Dermis blood vessel endothelial cell (primary cell): Measurements from ENCODE around the gene ECM2. TPM values are rescaled to one million over a fixed set of nuclear protein-coding genes. Genes with fewer than 3 reads are reported as not detected.

ENCODE experiments used
- DNase-seq: peaks from one replicate; pipeline ENCODE4 v3.0.0; 2010
- total RNA-seq: library from RNA; depleted of rRNA; stranded (reverse); fragments of >200 nt; gene quantifications from 2 replicates; pipeline ENCODE4 v1.2.3, GENCODE V29; 2014

ECM2 gene
- total RNA-seq, 1 donor from 2014 or later, result not detected

GRCh38 chr9:92463387-92463786 lies 72.4 kb downstream of the ECM2 start:
- no peak for DNase-seq

GRCh38 chr9:92457576-92457975 lies 78.2 kb downstream of the ECM2 start:
- DNase-seq, result no peak

GRCh38 chr9:92455217-92455616 lies 80.6 kb downstream of the ECM2 start:
- DNase-seq, result peak; percentile 28

- no peak for DNase-seq
Observed at GRCh38 chr9:92446536-92446935, 89.3 kb downstream of the ECM2 start.

Other genes starting within 250 kb of the ECM2 start
- gene IARS1, start 242.3 kb downstream of the ECM2 start, total RNA-seq, result 124 and 197 TPM in 2 replicates
- 28.2 and 29.1 TPM in 2 replicates for gene NOL8, start 210.6 kb downstream of the ECM2 start, total RNA-seq
- gene CENPP, start 210.0 kb downstream of the ECM2 start, total RNA-seq, result 2.9 and 3.3 TPM in 2 replicates
- gene OGN, start 131.4 kb downstream of the ECM2 start, total RNA-seq, result not detected in 2 replicates
- under 0.01 and 0.23 TPM in 2 replicates for gene OMD, start 111.5 kb downstream of the ECM2 start, total RNA-seq
- not detected in 2 replicates for gene ASPN, start 53.5 kb downstream of the ECM2 start, total RNA-seq
- gene IPPK, start 134.1 kb upstream of the ECM2 start, total RNA-seq, result 16.9 and 20.3 TPM in 2 replicates
- 54.5 and 74.2 TPM in 2 replicates for gene BICD2, start 228.8 kb upstream of the ECM2 start, total RNA-seq